Measurements from ENCODE around the gene G3BP1. TPM values are rescaled to one million over a fixed set of nuclear protein-coding genes. Genes with fewer than 3 reads are reported as not detected.

The G3BP1 gene
- total RNA-seq, 1 donor from 2014 or later, result 127 TPM

DNA sequence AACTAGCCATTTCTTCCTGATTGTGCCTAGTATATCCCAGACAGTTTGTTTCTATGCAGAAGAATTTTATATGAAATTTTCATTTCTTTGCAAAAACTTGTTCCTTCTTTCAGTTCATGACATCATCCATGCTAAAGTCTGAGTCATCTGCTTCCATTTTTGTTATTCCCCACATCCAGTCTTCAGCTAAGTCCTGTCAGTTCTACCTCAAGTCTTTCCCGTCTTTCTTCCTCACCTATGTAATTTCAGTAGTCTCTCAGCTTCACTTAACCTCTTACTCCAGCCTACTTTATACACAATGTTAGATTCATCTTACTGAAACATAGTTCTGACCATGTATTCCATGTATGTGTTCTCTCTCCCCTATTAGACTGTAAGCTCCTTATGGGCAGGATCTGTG lies 39.1 kb downstream of the G3BP1 start:
- Mint-ChIP-seq H3K27me3 (ENCODE audit: unreplicated experiment) (no peaks in the 10 kb centered on the region), H3K4me3 (ENCODE audit: unreplicated experiment) (no peak overlapping the region)
- no peak for DNase-seq

DNA sequence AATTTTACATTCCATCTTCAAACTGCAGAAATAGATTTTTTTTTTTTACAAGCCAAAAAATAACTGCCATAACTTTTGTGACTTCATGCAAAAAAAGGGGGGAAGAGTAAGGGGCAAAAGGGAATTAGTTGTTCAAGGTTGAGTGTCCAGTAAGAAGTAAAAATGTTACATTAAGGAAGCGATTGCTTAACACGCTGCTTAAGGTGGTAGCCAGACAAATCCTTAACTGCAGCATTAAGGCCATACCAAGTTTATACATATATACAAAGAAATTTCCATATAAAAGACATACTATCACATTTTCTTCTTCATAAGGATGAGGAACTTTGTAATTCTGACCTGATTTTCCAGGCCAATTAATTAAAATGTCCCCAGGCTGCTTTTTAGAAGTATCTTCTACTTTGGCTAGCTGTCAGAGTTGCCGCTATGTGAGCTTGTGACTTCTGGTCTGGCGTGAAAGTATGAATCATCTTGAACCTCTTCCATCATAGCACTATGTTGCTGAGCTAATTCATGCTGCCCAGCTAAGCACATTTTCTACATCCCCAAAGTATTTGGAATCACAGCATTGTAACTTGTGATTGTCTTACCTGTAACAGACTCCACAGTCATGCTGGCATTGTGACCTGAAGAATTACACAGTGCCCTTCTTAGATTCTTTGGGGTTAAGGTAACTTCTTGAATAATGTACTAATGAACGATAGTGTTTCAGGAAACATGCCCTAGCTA lies 40.0 kb downstream of the G3BP1 start:
- Mint-ChIP-seq H3K9me3 (ENCODE audit: unreplicated experiment) (no peaks in the 10 kb centered on the region), H3K4me1 (ENCODE audit: low read depth, unreplicated experiment) (no peaks in the 10 kb centered on the region), H3K27ac (ENCODE audit: unreplicated experiment) (no peak overlapping the region), H3K4me3 (ENCODE audit: unreplicated experiment) (no peak overlapping the region), H3K36me3 (ENCODE audit: unreplicated experiment) (peaks cover 5% of the 10 kb centered on the region), H3K27me3 (ENCODE audit: unreplicated experiment) (no peaks in the 10 kb centered on the region)
- DNase-seq, result no peak
- TF ChIP-seq, protein P1, sequence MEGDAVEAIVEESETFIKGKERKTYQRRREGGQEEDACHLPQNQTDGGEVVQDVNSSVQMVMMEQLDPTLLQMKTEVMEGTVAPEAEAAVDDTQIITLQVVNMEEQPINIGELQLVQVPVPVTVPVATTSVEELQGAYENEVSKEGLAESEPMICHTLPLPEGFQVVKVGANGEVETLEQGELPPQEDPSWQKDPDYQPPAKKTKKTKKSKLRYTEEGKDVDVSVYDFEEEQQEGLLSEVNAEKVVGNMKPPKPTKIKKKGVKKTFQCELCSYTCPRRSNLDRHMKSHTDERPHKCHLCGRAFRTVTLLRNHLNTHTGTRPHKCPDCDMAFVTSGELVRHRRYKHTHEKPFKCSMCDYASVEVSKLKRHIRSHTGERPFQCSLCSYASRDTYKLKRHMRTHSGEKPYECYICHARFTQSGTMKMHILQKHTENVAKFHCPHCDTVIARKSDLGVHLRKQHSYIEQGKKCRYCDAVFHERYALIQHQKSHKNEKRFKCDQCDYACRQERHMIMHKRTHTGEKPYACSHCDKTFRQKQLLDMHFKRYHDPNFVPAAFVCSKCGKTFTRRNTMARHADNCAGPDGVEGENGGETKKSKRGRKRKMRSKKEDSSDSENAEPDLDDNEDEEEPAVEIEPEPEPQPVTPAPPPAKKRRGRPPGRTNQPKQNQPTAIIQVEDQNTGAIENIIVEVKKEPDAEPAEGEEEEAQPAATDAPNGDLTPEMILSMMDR (IDR thresholded peaks at IDR 0.05; ENCODE audit: partially characterized antibody, unreplicated experiment), result no peak

More for the DNA sequence above, 39.1 kb downstream of the G3BP1 start:
- H3K4me1 Mint-ChIP-seq (ENCODE audit: low read depth, unreplicated experiment), result no peaks in the 10 kb centered on the region
- peaks cover 5% of the 10 kb centered on the region for H3K36me3 Mint-ChIP-seq (ENCODE audit: unreplicated experiment)
- no peak overlapping the region for H3K27ac Mint-ChIP-seq (ENCODE audit: unreplicated experiment)
- TF ChIP-seq, protein P1 (IDR thresholded peaks at IDR 0.05; ENCODE audit: partially characterized antibody, unreplicated experiment), result no peak
- no peaks in the 10 kb centered on the region for H3K9me3 Mint-ChIP-seq (ENCODE audit: unreplicated experiment)

DNA sequence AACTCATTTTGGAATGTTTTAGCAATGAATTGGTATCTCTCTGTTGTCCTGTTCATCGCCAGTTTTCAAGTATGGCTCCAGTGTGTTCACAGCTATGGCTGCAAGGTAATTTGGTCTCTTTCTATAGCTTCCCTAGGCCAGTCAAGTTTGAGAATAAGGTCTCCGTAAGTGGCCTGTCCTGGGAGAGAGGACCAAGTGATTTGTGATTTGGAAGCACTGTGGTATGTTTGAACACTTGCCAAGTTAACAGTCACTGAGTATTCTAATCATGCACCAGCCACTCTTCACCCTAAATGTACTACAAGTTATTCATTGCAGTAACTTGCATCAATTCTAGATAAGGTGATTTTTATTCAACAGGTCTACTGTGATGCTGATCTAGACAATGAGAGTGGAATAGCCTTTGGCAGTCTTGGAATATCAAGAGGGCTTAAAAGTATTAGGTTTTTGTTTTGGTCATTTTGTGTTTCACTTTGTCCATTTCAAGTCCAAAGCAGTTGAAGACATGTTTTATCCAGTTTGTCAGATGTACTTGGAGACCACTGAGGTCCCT lies 41.1 kb downstream of the G3BP1 start:
- H3K9me3 Mint-ChIP-seq (ENCODE audit: unreplicated experiment), result no peaks in the 10 kb centered on the region
- no peaks in the 10 kb centered on the region for H3K4me1 Mint-ChIP-seq (ENCODE audit: low read depth, unreplicated experiment)
- no peak overlapping the region for H3K4me3 Mint-ChIP-seq (ENCODE audit: unreplicated experiment)
- TF ChIP-seq, protein P1 (IDR thresholded peaks at IDR 0.05; ENCODE audit: partially characterized antibody, unreplicated experiment), result no peak
- peaks cover 5% of the 10 kb centered on the region for H3K36me3 Mint-ChIP-seq (ENCODE audit: unreplicated experiment)
- H3K27ac Mint-ChIP-seq (ENCODE audit: unreplicated experiment), result no peak overlapping the region
- no peaks in the 10 kb centered on the region for H3K27me3 Mint-ChIP-seq (ENCODE audit: unreplicated experiment)
- no peak for DNase-seq

DNA sequence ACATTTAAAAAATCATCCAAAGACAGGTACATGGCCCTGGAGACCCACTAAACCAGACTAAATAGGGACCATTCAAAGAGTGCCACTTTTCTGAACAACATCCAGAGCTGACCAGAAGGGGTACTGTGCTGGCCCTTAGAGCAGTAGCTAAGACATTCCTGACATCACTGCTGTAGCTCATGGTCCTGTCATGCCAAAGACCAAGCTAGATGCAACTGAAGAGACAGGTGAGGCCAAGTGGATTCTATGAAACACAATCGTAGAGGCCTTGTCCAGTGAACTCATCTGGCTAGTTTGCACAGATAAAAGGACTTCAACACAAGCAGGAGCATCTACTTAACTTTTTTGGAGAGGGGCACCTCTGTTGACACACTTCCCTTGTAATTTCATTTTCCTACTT lies 43.3 kb downstream of the G3BP1 start:
- peaks cover 5% of the 10 kb centered on the region for H3K36me3 Mint-ChIP-seq (ENCODE audit: unreplicated experiment)
- H3K9me3 Mint-ChIP-seq (ENCODE audit: unreplicated experiment), result no peaks in the 10 kb centered on the region
- TF ChIP-seq, protein P1 (IDR thresholded peaks at IDR 0.05; ENCODE audit: partially characterized antibody, unreplicated experiment), result no peak
- no peak for DNase-seq
- no peak overlapping the region for H3K27ac Mint-ChIP-seq (ENCODE audit: unreplicated experiment)
- H3K27me3 Mint-ChIP-seq (ENCODE audit: unreplicated experiment), result no peaks in the 10 kb centered on the region
- H3K4me3 Mint-ChIP-seq (ENCODE audit: unreplicated experiment), result no peak overlapping the region
- peaks cover 3% of the 10 kb centered on the region for H3K4me1 Mint-ChIP-seq (ENCODE audit: low read depth, unreplicated experiment)

DNA sequence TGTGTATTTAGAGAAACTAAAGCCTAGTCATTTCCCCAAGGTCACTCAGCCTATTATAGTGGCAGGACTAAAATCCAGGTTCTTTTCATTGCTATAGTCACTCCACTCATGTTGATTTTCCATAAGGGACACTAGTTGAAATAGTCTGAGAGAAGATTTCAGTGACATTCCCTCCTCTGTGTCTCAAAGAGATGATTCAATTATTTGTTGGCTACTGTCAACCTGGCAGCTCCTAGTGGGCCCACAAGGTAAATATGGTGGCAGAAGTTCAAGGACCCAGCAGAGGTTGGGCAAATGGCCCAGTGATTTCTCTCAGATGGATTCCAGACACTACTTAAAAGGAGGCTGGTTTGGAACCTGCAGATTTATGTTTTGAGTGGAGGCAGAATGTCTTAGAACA lies 48.1 kb downstream of the G3BP1 start:
- H3K27ac Mint-ChIP-seq (ENCODE audit: unreplicated experiment), result no peak overlapping the region
- no peaks in the 10 kb centered on the region for H3K36me3 Mint-ChIP-seq (ENCODE audit: unreplicated experiment)
- H3K9me3 Mint-ChIP-seq (ENCODE audit: unreplicated experiment), result no peaks in the 10 kb centered on the region
- no peak for DNase-seq
- TF ChIP-seq, protein P1 (IDR thresholded peaks at IDR 0.05; ENCODE audit: partially characterized antibody, unreplicated experiment), result no peak
- H3K4me1 Mint-ChIP-seq (ENCODE audit: low read depth, unreplicated experiment), result peaks cover 3% of the 10 kb centered on the region
- H3K27me3 Mint-ChIP-seq (ENCODE audit: unreplicated experiment), result no peaks in the 10 kb centered on the region
- H3K4me3 Mint-ChIP-seq (ENCODE audit: unreplicated experiment), result no peak overlapping the region
